GM15510 (cell line): Measurements from ENCODE around the gene TXNIP.

Experiments used
- POLR2A ChIP-seq: IDR thresholded peaks from 3 replicates; pipeline ENCODE4 v1.6.1; 2011; ENCODE audit warnings: borderline replicate concordance; ENCODE audit not compliant: insufficient read length; ENCODE audit errors: extremely low read depth

Gene TXNIP

GRCh38 chr1:145996433-145997015 is at the start of gene TXNIP:
TSS of gene TXNIP (minus strand) at chr1:145996579. CDS start at chr1:145996266, 313 bp downstream.
- peak; percentile 77 for TF ChIP-seq POLR2A

- no peak for TF ChIP-seq POLR2A
Measured at GRCh38 chr1:146039844-146040194, 43.4 kb upstream of the TXNIP start.

GRCh38 chr1:146036965-146037646 is 40.7 kb upstream of the TXNIP start:
- TF ChIP-seq POLR2A, result no peak

- TF ChIP-seq POLR2A, result no peak
Measured at GRCh38 chr1:146036241-146036964, 40.0 kb upstream of the TXNIP start.

- TF ChIP-seq POLR2A, result no peak
Measured at GRCh38 chr1:146035048-146035423, 38.7 kb upstream of the TXNIP start.

GRCh38 chr1:146032631-146033219 is 36.3 kb upstream of the TXNIP start:
- TF ChIP-seq POLR2A, result no peak

- TF ChIP-seq POLR2A, result no peak
Measured at GRCh38 chr1:146031476-146031875, 35.1 kb upstream of the TXNIP start.

- no peak for TF ChIP-seq POLR2A
Measured at GRCh38 chr1:146029117-146029516, 32.7 kb upstream of the TXNIP start.

GRCh38 chr1:146022403-146023127 is 26.2 kb upstream of the TXNIP start:
- no peak for TF ChIP-seq POLR2A

GRCh38 chr1:146021622-146022402 is 25.4 kb upstream of the TXNIP start, which contains the start of gene HJV:
TSS of gene HJV (minus strand) at chr1:146021735. CDS start at chr1:146020231, 1,504 bp downstream.
- TF ChIP-seq POLR2A, result no peak

GRCh38 chr1:146021050-146021445 is 24.7 kb upstream of the TXNIP start:
- TF ChIP-seq POLR2A, result no peak

- TF ChIP-seq POLR2A, result no peak
Measured at GRCh38 chr1:146020058-146021049, 24.0 kb upstream of the TXNIP start.
